ENCODE results near the gene CELF3.

CELF3 gene

GRCh38 chr1:151716405-151716762, 219 bp downstream of the CELF3 start:
- no peak for TF ChIP-seq CTCF (IDR thresholded peaks at IDR 0.05)

DNA sequence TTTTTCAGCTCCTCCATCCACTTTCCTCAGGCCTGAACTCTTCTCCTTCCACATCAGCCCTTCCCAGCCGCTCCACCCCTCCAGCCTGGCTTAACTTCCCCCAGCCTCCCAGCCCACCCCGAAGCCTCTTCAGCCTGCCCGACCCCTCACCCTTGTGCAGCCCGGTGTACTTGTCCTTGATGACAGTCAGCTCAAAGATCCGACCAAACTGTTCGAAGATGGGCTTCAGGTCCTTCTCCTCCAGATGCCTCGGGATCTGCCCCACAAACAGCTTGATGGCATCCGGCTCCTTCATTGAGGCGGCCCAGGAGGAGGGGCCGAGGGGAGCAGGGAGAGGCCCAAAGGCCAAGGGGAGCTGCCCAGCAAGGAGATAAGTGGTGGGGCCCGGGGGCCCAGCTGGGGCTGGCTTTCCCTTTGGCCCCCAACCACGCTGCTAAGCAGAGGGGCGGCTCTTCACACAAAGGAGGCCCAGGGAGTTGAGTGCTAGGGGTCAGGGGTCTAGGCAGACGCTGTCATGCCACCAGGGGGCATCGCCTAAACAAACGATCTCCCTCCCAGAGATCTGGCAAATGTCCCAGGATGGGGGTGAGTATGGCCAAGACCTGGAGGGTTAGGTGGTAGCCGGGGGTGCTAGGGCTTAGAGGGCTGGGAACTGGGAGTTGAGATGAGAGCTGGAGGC, 738 bp downstream of the CELF3 start:
- no peak for TF ChIP-seq CTCF (IDR thresholded peaks at IDR 0.05)

- TF ChIP-seq CTCF (IDR thresholded peaks at IDR 0.05) = no peak
Measured at GRCh38 chr1:151714820-151715725, 1.5 kb downstream of the CELF3 start.

- TF ChIP-seq CTCF (IDR thresholded peaks at IDR 0.05) = no peak
Measured at GRCh38 chr1:151713874-151714273, 2.7 kb downstream of the CELF3 start.

- TF ChIP-seq CTCF (IDR thresholded peaks at IDR 0.05) = no peak
Measured at GRCh38 chr1:151713044-151713443, 3.6 kb downstream of the CELF3 start.

- TF ChIP-seq CTCF (IDR thresholded peaks at IDR 0.05) = no peak
Measured at GRCh38 chr1:151711951-151712350, 4.7 kb downstream of the CELF3 start.

GRCh38 chr1:151711044-151711800, 5.4 kb downstream of the CELF3 start:
- no peak for TF ChIP-seq CTCF (IDR thresholded peaks at IDR 0.05)

Measured in LNCAP (cell line).